Heart left ventricle (tissue), 13 donors: ENCODE results near the gene NPPC.

Experiments
- CTCF ChIP-seq, 12 donors: fragments of 200-600 bp; sonication (generic) in 4 of 12; IDR thresholded peaks; one replicate each; pipeline versions ENCODE4 v1.5.0 to v1.8.0; 2018 to 2022; ENCODE audit warnings: antibody characterized with exemption in 12 of 12, mild to moderate bottlenecking in 5 of 12
- POLR2A ChIP-seq, 2 donors: fragments of 450-650 bp; IDR thresholded peaks; one replicate each; pipeline ENCODE4 v1.6.1; 2017; ENCODE audit warnings: antibody characterized with exemption in 2 of 2, mild to moderate bottlenecking in 2 of 2, moderate library complexity in 2 of 2
- donor health status: ischemic (EF 13 %, LVEDD 7.1; RV severe dilation, severe dysfunction).
- donor health status: DM: no; HTN: yes; CAD: no.
- donor health status: DM: no; HTN: no; CAD: no.
- donor health status: ischemic (EF 25% LVEDD 6.9; RV normal size, moderate dysfunction).
- donor health status: ischemic (EF 25% LVEDD 5.7; RV mildly dilated, moderate dysfunction).
- donor health status: ischemic (EF 35%, LVEDD 5.7; RV mildly dilated, moderate dysfunction).
- donor health status: nonischemic (EF 11% LVEDD 7.7; RV severe dilation, severe dysfunction).
- donor health status: DM: yes; HTN: yes; CAD: no.
- donor health status: PGD.
- donor health status: ischemic (EF 29% LVEDD 5.4; RV normal size, mild dysfunction).
- donor health status: nonischemic (EF 23%, LVEDD 6.1; RV moderate dilation, normal function).

GRCh38 chr2:231928901-231929725 is 2.9 kb upstream of the NPPC start:
- TF ChIP-seq CTCF (IDR thresholded peaks at IDR 0.05) (no peak), POLR2A (IDR thresholded peaks at IDR 0.05) (no peak)
